GM12892 (cell line): Measurements from ENCODE around the gene CEP112.

ENCODE experiments used
- POLR2AphosphoS5 ChIP-seq: IDR thresholded peaks from 2 replicates; pipeline ENCODE4 v1.6.1; 2011; ENCODE audit warnings: low read depth, low read length, control low read depth
- TAF1 ChIP-seq: IDR thresholded peaks from 2 replicates; pipeline ENCODE4 v1.6.1; 2011; ENCODE audit warnings: low read depth, mild to moderate bottlenecking, control low read depth, low read length, borderline replicate concordance

DNA sequence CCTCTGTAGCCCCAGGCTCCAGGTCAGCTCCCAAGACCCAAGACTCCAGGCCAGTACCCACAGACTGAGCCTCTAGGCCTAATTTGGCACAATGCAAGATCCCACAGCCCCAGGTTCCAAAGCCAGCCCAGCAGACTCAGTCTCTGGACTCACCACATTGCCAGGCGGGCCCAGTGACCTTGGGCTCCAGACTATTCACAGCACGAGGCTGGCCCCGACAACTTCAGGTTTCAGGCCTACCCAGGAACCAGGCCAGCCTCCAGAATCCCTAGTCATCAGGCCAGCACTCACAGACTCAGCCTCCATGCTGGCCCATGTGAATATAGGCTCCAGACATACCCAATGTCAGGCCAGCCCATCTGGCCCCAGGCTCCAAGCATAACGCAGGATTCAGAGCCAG, 103.8 kb downstream of the CEP112 start:
- TF ChIP-seq POLR2AphosphoS5 = no peak
- TF ChIP-seq TAF1 = no peak
